Eye (tissue), 1 donor: Measurements from ENCODE around the gene PLCL2.

Experiments
- DNase-seq: peaks from one replicate; pipeline ENCODE4 v3.0.0-alpha.2; 2015

PLCL2 gene

GRCh38 chr3:16884748-16885592 is at the start of gene PLCL2:
PLCL2 (plus strand) TSS chr3:16884955; CDS start chr3:16885040, 85 bp downstream.
- DNase-seq, result peak; percentile 85

GRCh38 chr3:16836505-16837237 is 48.1 kb upstream of the PLCL2 start:
- DNase-seq, result no peak

DNA sequence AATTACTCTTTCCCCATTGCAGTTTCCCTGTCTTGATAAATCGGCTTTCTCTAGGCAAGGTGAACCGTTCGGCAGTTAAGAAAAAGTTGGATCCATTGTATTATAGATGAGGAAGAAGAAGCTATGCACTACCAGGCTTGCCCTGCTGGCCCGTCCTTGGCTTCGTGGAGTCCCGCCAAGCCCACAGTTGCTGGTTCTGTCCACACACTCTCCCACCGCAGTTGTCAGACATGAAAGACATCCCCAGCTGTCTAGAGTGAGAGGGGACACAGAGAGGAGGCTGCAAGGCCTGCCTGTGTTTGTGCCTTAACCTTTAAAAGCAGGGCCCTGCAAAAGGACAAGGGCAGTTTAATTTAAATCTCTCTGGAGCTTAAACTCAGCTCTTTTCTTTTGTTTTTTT is 47.2 kb upstream of the PLCL2 start:
- DNase-seq, result no peak

GRCh38 chr3:16838561-16838960 is 46.2 kb upstream of the PLCL2 start:
- no peak for DNase-seq

GRCh38 chr3:16839271-16840100 is 45.3 kb upstream of the PLCL2 start:
- DNase-seq, result no peak

DNA sequence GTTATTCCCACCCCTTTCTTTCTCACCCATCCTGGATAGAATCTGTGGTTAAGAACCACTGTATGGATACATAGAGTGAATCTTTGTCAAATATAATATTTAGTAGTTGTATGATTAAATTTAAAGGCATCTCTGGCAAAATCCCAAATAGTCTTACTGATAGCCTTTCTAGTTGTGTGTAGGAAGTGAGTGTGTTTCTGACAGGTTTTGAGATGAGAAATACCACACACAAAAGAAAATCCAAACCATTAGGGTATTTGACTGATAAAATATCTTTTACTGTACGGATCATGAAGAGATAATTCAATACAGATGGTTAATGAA is 44.7 kb upstream of the PLCL2 start:
- no peak for DNase-seq

DNA sequence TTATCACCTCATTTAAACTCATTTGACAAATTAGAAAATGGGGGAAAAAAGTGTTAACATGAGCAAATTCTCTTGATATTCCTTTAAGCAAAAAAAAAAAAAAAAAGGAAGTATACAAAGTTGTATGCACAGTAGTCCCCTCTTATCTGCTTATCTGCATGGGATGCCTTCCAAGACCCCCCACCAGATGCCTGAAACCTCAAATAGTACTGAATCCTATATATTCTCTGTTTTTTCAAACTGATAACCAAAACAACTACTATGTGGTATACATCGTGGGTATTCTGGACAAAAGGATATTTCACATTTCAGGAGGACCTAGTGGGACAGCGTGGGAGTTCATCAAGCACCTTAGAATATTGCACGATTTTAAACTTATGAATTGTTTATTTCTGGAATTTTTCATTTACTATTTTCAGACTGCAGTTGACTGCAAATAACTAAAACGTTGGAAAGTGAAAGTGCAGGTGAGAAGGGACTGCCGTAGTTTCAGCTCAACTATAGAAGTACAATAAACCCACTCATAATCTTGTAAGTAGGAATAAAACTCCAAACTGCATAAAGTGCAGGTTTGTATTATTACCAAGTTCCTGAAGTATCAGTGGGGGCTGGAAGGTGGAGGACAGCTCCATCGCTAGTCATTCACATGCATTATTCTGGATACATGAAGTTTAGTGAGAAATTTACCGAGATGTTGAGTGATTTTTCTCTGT is 43.6 kb upstream of the PLCL2 start:
- DNase-seq, result no peak

GRCh38 chr3:16841904-16842271 is 42.9 kb upstream of the PLCL2 start:
- no peak for DNase-seq

- DNase-seq, result peak; percentile 32
Measured at GRCh38 chr3:16842272-16843270, 42.2 kb upstream of the PLCL2 start.

DNA sequence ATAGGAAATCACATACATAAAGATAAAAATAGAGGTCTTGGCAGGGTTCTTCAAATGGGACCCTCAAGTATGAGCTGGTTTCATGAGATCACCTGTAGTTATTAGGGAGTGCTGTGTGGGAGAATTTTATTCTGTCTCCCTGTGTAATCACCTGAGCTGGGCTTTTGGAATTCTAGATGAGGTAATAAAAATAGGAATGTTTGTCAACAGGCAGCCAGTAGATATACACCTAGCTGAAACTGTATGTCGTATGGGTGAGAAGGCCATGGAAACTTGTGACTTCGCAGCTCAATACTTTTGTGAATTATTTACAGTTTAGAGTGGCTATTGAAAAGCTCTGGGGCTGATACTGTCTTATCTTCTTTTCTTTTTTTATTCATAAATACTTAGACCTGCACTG is 40.5 kb upstream of the PLCL2 start:
- no peak for DNase-seq

DNA sequence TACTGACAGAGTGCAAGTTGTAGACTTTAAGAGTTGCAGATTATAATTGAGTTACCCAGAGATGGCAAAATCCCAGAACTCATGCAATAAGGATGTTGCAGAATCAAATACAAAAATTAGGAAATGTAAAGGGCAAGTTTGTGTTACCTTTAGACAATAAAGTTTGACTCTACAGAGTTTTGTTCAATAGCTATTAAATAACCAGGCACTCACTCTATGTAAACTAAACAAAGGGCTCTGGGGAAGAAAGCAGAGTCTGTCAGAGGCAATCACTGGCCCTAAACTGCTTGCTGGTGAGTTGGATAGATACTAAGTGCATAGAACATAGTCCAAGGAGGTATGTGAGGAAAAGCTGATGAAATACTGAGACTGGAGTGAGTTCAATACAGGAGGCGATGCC is 40.0 kb upstream of the PLCL2 start:
- DNase-seq, result no peak

DNA sequence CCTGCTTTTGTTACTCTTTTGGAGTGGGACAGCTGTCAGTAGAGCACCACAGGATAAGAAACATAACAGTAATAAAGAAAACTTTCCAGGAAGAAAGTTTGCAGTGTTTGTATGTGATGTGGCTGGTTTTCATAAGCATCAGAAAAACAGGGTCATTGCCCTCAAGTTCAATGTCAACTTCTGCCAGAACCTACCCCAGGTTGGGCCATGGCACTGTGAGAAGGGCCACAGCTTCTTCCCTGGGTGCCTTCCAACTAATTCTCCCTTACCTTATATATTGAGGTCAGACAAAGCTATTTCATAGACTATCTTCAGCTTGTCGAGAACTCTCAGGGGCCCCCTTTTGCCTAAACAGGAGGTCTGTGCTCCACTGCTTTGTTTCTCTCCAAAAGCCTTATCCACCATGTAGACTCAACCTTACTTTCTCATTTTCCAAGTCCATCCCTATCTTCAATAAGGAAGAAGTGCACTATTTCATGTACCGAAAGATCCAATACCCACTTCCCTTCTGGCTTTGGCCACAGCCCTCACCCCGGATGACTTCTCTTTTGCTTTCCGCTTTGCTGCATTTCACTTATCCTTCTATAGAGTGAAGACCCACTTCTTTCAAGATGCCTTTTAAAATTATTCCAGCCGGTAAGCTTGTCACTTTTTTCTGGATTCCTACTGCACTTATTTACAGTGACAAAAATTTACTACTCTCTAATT is 38.2 kb upstream of the PLCL2 start:
- DNase-seq, result no peak

GRCh38 chr3:16848007-16848406 is 36.7 kb upstream of the PLCL2 start:
- DNase-seq, result no peak

- peak; percentile 60 for DNase-seq
Measured at GRCh38 chr3:16849229-16849628, 35.5 kb upstream of the PLCL2 start.

DNA sequence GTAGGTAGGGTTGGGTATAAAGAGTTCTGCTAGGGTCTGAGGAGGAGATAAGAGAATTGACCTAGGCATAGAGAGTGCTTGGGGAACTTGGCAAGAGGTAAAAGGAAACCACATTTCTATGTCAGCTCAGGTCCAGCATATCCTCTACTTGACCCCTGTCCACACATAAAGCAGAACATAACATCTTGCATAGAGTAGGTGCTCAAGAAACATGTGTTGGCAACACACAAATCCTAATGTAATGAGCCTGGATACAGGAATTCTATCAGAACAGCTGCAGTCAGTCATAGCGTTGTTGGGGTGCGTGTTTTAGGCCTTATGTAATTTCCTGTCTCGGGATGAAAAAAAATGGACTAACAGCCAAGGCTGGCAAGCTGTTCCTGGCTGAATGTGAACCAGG is 35.0 kb upstream of the PLCL2 start:
- no peak for DNase-seq

- DNase-seq, result no peak
Measured at GRCh38 chr3:16855497-16855896, 29.3 kb upstream of the PLCL2 start.

DNA sequence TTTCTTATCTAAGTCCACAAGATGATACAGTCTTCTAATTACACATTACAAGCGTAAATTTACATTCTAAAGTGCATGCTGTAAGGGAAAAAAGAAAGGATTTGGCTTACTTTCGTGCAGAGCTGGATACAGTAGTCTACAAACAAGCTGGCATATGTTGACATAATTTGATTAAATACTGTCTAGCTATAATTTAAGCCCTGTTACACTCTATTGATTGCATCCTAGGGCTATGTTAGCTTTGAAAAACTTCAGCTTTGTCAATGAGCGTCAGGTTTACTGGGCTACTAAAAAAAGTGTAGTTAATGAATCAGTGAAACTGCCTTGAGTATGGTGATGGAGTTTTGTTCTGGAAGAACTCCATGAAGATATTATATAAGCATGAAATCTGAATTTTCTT is 24.5 kb upstream of the PLCL2 start:
- no peak for DNase-seq

- no peak for DNase-seq
Measured at GRCh38 chr3:16861432-16861831, 23.3 kb upstream of the PLCL2 start.

- DNase-seq, result no peak
Measured at GRCh38 chr3:16864610-16865313, 20.0 kb upstream of the PLCL2 start.

DNA sequence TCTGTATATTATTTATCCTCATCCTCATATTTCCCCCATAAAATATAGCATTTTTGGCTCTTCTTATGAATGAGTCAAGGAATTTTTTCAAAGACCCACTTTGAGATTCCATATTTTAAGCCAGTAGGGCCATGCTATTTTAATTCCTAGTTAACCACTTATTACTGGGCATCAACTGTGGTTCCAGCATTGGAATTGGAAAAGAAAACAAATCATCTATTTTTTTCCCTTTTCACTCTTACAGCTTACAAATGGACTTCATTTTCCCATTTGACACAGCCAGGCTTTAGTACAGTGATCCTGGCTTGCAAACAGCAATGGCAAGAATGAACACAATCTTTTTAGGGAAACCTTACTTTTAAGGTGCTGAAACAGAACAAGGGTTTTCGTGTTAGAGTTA is 19.4 kb upstream of the PLCL2 start:
- DNase-seq, result no peak
